Stomach (tissue), 4 donors: Measurements from ENCODE around the gene TPSAB1.
"Not testable (repeated sequence)": the region's sequence is repeated elsewhere in the genome, so short reads cannot be mapped to it uniquely, and the experiment has no call there.

Experiments used
- CTCF ChIP-seq, 7 experiments: fragments of 450-650 bp in 4 of 7; fragments of 200-600 bp in 3 of 7; sonication (generic) in 3 of 7; IDR thresholded peaks; one replicate each; pipeline ENCODE4 v1.5.1; 2016 to 2019; ENCODE audit warnings: antibody characterized with exemption in 7 of 7, control low read depth in 2 of 7, mild to moderate bottlenecking in 1 of 7
- EP300 ChIP-seq: sonication (generic); formaldehyde crosslinking; IDR thresholded peaks from one replicate; pipeline ENCODE4 v1.6.1; 2017; ENCODE audit warnings: antibody characterized with exemption
- POLR2A ChIP-seq, 4 donors: fragments of 450-650 bp; IDR thresholded peaks; one replicate each; pipeline ENCODE4 v1.6.1; 2016; ENCODE audit warnings: antibody characterized with exemption in 4 of 4, control low read depth in 2 of 4, mild to moderate bottlenecking in 1 of 4, moderate library complexity in 1 of 4
- POLR2AphosphoS5 ChIP-seq, 3 donors: sonication (generic); formaldehyde crosslinking; IDR thresholded peaks; one replicate each; pipeline ENCODE4 v1.6.1; 2016; ENCODE audit warnings: antibody characterized with exemption in 3 of 3

GRCh38 chr16:1226692-1227091, 13.8 kb upstream of the TPSAB1 start:
- not testable (repeated sequence) for TF ChIP-seq POLR2AphosphoS5 (IDR thresholded peaks at IDR 0.05); CTCF (IDR thresholded peaks at IDR 0.05); POLR2A (IDR thresholded peaks at IDR 0.05); EP300
